HepG2 (cell line): ENCODE results near the gene MFSD11. TPM values are rescaled to one million over a fixed set of nuclear protein-coding genes. Genes with fewer than 3 reads are reported as not detected.

Experiments used
- CCAR2 ChIP-seq: fragments of 200-400 bp; formaldehyde crosslinking; optimal IDR thresholded peaks from 2 replicates; pipeline ENCODE3; 2018; ENCODE audit warnings: low read depth, mild to moderate bottlenecking, low read length, moderate library complexity
- EED ChIP-seq: sonication (generic); formaldehyde crosslinking; IDR thresholded peaks from 2 replicates; pipeline ENCODE4 v1.5.0; 2020; ENCODE audit warnings: mild to moderate bottlenecking, missing genetic modification reagents
- JARID2 ChIP-seq: sonication (generic); formaldehyde crosslinking; IDR thresholded peaks from 2 replicates; pipeline ENCODE4 v1.8.1; 2023; ENCODE audit warnings: missing genetic modification reagents, inconsistent platforms; ENCODE audit not compliant: insufficient replicate concordance
- KAT7 ChIP-seq: IDR thresholded peaks from 2 replicates; pipeline ENCODE4 v1.6.1; 2018; ENCODE audit warnings: borderline replicate concordance, missing compliant biosample characterization
- LCORL ChIP-seq, 2 experiments: fragments of 450-650 bp in 1 of 2; sonication (generic) in 1 of 2; formaldehyde crosslinking in 1 of 2; IDR thresholded peaks; 2 replicates each; pipeline versions ENCODE4 v1.5.0 to v1.6.1; 2017 to 2020; ENCODE audit warnings: antibody characterized with exemption in 1 of 2, missing genetic modification reagents in 1 of 2
- MEF2D ChIP-seq: sonication (generic); formaldehyde crosslinking; IDR thresholded peaks from 2 replicates; pipeline ENCODE4 v1.5.1; 2020; ENCODE audit warnings: mild to moderate bottlenecking, missing genetic modification reagents
- NBN ChIP-seq: fragments of 450-650 bp; conservative IDR thresholded peaks from 2 replicates; pipeline ENCODE4 v1.6.1; 2017
- NFKBIZ ChIP-seq: IDR thresholded peaks from 2 replicates; pipeline ENCODE4 v1.6.1; 2018; ENCODE audit warnings: missing genetic modification reagents, missing compliant biosample characterization
- PHF8 ChIP-seq: sonication (generic); formaldehyde crosslinking; IDR thresholded peaks from 2 replicates; pipeline ENCODE4 v1.5.0; 2020; ENCODE audit warnings: missing genetic modification reagents
- SAFB2 ChIP-seq: sonication (generic); formaldehyde crosslinking; IDR thresholded peaks from 2 replicates; pipeline ENCODE4 v1.5.1; 2020; ENCODE audit warnings: missing genetic modification reagents, low read depth, mild to moderate bottlenecking, borderline replicate concordance
- SMC3 ChIP-seq: IDR thresholded peaks from 2 replicates; pipeline ENCODE4 v1.6.1; 2011; ENCODE audit warnings: low read length, improper control_type of control experiment
- ZBTB2 ChIP-seq: sonication (generic); formaldehyde crosslinking; IDR thresholded peaks from 2 replicates; pipeline ENCODE4 v1.8.0; 2022; ENCODE audit warnings: low read depth, missing genetic modification reagents
- ZBTB34 ChIP-seq: sonication (generic); formaldehyde crosslinking; IDR thresholded peaks from 2 replicates; pipeline ENCODE4 v1.8.0; 2022; ENCODE audit warnings: mild to moderate bottlenecking, missing genetic modification reagents
- ZBTB43 ChIP-seq: sonication (generic); formaldehyde crosslinking; conservative IDR thresholded peaks from 2 replicates; pipeline ENCODE4 v1.4.0; 2020; ENCODE audit warnings: missing genetic modification reagents
- ZBTB49 ChIP-seq: sonication (generic); formaldehyde crosslinking; IDR thresholded peaks from 2 replicates; pipeline ENCODE4 v1.4.0; 2020; ENCODE audit warnings: missing genetic modification reagents, borderline replicate concordance
- ZMYM2 ChIP-seq: sonication (generic); formaldehyde crosslinking; IDR thresholded peaks from 2 replicates; pipeline ENCODE4 v1.8.0; 2022; ENCODE audit warnings: mild to moderate bottlenecking, missing genetic modification reagents
- ZNF138 ChIP-seq: sonication (generic); formaldehyde crosslinking; IDR thresholded peaks from 2 replicates; pipeline ENCODE4 v1.5.0; 2020; ENCODE audit warnings: mild to moderate bottlenecking, low read depth, missing genetic modification reagents
- ZNF18 ChIP-seq: sonication (generic); formaldehyde crosslinking; IDR thresholded peaks from 2 replicates; pipeline ENCODE4 v1.8.0; 2022; ENCODE audit warnings: mild to moderate bottlenecking, missing genetic modification reagents; ENCODE audit not compliant: insufficient replicate concordance
- ZNF326 ChIP-seq: sonication (generic); formaldehyde crosslinking; IDR thresholded peaks from 2 replicates; pipeline ENCODE4 v1.4.0; 2020; ENCODE audit warnings: missing genetic modification reagents, borderline replicate concordance
- ZNF446 ChIP-seq: sonication (generic); formaldehyde crosslinking; IDR thresholded peaks from 2 replicates; pipeline ENCODE4 v1.5.0; 2020; ENCODE audit warnings: mild to moderate bottlenecking, missing genetic modification reagents
- ZNF644 ChIP-seq: IDR thresholded peaks from 2 replicates; pipeline ENCODE4 v1.6.1; 2016; ENCODE audit warnings: low read depth
- ZNF720 ChIP-seq: sonication (generic); formaldehyde crosslinking; IDR thresholded peaks from 2 replicates; pipeline ENCODE4 v1.4.0; 2020; ENCODE audit warnings: missing genetic modification reagents
- ZNF879 ChIP-seq: sonication (generic); formaldehyde crosslinking; IDR thresholded peaks from 2 replicates; pipeline ENCODE4 v1.8.1; 2023; ENCODE audit warnings: missing genetic modification reagents
- polyA plus RNA-seq, 8 experiments: library from polyadenylated mRNA; depleted of rRNA in 3 of 8; stranded (reverse) in 7 of 8; unstranded in 1 of 8; fragments of >200 nt; fragmentation: Illumina TruSeq in 4 of 8; extraction: Trizol in 4 of 8; gene quantifications; 2 replicates each; pipeline versions ENCODE4 v1.2.1 to v1.2.3, GENCODE V29; 2011 to 2016; ENCODE audit warnings: low read depth in 4 of 8, missing spikeins in 1 of 8, mixed read lengths in 1 of 8; ENCODE audit not compliant: insufficient read depth in 1 of 8
- total RNA-seq, 5 experiments: library from RNA; depleted of rRNA; stranded (reverse); fragments of >200 nt; fragmentation: Illumina TruSeq; extraction: Trizol; gene quantifications; 2 replicates each; pipeline ENCODE4 v1.2.3, GENCODE V29; 2016; ENCODE audit warnings: low read depth in 1 of 5

MFSD11 gene
- total and polyA plus RNA-seq, 2 of the 13 experiments (the other 11 are each of a cell fraction or from before 2014, with no cell fraction given), result 26.1 to 36.3 TPM

GRCh38 chr17:76726231-76726775 is 11.6 kb upstream of the MFSD11 start, which contains the start of gene JMJD6 (continued):
- TF ChIP-seq NFKBIZ (CRISPR knock-in tag) (0 out of 2 replicates have a peak, but pooled peaks have one; percentile 21), ZBTB2 (no peak; the same call in 1 of the 2 replicates), ZNF326 (CRISPR knock-in tag) (no peak), ZNF18 (peak; percentile 27), LCORL (IDR thresholded peaks at IDR 0.05) (no peak), LCORL (CRISPR knock-in tag; IDR thresholded peaks at IDR 0.05) (no peak; the same call in 1 of the 2 replicates), ZBTB43 (0 out of 2 replicates have a peak, but pooled peaks have one; percentile 21), JARID2 (CRISPR knock-in tag) (no peak), PHF8 (peak; percentile 93), ZNF720 (no peak), NBN (no peak), MEF2D (CRISPR knock-in tag) (no peak), EED (CRISPR knock-in tag) (peak; percentile 94), SAFB2 (no peak; the same call in 1 of the 2 replicates), ZNF879 (peak; percentile 95; the same call in 1 of the 2 replicates), ZMYM2 (no peak; the same call in 1 of the 2 replicates), SMC3 (no peak), ZNF644 (no peak), CCAR2 (no peak), ZNF138 (peak; percentile 74; the same call in 1 of the 2 replicates), ZNF446 (CRISPR knock-in tag) (no peak; the same call in 1 of the 2 replicates), KAT7 (CRISPR knock-in tag) (peak; percentile 90; the same call in 1 of the 2 replicates), ZBTB49 (CRISPR knock-in tag) (no peak), ZBTB34 (CRISPR knock-in tag) (no peak)
